Measurements from ENCODE around the gene IQCK. TPM values are rescaled to one million over a fixed set of nuclear protein-coding genes. Genes with fewer than 3 reads are reported as not detected.
"Not testable (repeated sequence)": the region's sequence is repeated elsewhere in the genome, so short reads cannot be mapped to it uniquely, and the experiment has no call there.

The IQCK gene
- polyA plus RNA-seq, 3 donors, result 5.3 to 9.2 (median 7.5) TPM

DNA sequence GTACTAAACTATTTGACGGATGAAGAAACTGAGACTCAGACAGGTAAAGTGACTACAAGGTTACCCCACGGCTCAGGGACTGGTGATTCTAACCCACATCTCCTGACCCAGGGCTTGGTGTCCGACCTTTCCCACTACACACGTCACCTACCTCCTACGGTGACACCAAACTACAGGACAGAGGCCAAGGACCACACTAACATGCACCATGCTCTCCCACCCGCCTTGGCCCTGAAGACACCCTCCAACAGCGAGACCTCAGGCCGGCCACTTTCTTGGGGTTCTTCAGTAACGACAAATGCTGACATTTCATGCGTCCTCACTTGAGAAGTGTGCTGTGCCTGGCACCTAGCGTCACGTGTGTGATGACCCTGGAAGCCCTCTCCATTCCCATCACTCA, 6.4 kb upstream of the IQCK start:
- 91 to 96% (median 92%) methylated on average over 12 of the region's 12 CpGs for WGBS, 3 donors
- no peak overlapping the region for H3K27ac ChIP-seq (ENCODE audit: low read depth, low read length)

DNA sequence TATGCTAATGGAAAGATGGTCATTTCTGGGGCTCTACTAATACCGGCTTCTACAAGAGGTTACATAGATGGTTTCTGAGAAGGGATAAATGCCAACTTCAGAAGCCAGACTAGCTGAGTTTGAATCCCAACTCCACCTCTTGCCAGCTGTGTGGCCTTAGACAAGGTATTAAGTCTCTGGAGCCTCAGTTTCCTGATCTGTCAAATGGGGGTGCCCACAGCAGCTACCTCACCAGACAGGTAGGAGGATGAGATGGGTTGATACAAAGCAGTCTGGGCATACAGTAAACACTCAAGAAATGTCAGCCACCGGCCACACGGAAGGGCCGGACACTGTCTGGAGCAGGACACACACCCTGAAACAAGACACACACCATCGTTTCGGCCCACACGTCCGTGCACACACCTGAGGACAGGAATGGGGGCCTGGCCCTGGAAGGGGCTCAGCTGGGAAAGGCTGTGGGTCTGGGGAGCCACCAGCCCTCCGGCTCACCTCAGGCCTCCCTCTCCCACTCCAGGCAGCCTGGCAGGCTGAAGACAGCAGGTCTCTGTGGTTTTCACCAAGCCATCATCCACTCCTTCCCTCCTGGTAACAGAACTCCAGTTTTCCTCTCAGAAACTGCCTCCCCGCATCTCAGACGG, 5.5 kb upstream of the IQCK start:
- 92 to 97% (median 93%) methylated on average over 11 of the region's 11 CpGs for WGBS, 3 donors
- no peak overlapping the region for H3K27ac ChIP-seq (ENCODE audit: low read depth, low read length)

DNA sequence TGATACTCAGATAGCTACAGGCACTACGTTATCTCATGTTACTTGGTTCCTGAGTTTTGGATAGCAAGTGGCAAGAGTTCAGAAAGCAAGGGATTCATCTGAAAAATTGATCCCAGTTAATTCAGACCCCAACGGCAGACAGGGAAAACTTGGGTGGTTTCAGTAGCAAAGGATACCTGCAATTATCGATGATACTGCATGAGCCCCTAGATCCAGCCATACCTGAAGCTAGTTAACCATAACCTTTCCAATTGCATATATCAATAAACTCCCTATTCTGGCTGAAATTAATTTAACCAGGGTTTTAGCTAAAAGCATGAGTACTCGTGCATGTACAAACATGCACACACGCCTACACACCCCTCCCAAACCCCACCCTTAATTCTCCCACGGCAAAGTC, 4.4 kb upstream of the IQCK start:
- no peak overlapping the region for H3K27ac ChIP-seq (ENCODE audit: low read depth, low read length)
- WGBS, 3 donors, result 91 to 93% (median 92%) methylated on average over 6 of the region's 6 CpGs

DNA sequence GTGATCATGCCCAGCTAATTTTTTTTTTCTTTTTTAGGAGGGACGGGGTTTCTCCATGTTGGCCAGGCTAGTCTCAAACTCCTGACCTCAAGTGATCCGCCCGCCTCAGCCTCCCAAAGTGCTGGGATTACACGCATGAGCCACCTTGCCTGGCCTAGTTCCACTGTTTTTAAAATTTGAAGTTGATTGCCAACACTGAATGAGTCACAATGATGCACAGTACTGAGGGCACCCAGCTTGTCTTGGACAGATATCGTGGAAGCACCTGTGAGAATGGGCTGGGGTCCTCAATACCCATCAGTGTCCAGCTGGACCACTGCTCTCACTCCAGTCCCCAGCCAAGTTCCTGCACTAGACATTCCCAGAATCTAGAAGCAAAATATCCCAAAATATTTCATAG, 2.5 kb upstream of the IQCK start:
- no peak overlapping the region for H3K27ac ChIP-seq (ENCODE audit: low read depth, low read length)
- 94 to 100% (median 94%) methylated on average over 4 to 5 of the region's 5 CpGs for WGBS, 3 donors

DNA sequence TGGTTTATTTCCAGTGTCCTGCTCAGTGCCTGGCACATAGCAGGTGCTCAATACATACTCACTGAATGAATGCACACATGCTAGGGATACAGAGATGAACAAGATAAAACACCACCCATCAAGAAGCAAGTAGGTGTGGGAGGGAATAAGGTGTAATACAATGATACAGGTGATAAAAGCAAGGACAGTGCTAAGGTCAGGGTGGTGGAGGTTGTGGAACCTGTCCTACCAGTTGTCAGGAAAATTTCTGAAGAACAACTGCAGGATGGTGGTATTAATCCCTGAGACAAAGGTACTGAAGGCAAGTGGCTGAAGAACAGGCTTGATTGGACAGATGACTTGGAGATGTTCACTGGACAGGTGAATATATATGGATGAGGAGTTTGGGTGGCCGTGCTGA, 1.9 kb upstream of the IQCK start:
- H3K27ac ChIP-seq (ENCODE audit: low read depth, low read length), result no peak overlapping the region
- 65 to 98% (median 86%) methylated on average over 1 of the region's 1 CpG for WGBS, 3 donors

DNA sequence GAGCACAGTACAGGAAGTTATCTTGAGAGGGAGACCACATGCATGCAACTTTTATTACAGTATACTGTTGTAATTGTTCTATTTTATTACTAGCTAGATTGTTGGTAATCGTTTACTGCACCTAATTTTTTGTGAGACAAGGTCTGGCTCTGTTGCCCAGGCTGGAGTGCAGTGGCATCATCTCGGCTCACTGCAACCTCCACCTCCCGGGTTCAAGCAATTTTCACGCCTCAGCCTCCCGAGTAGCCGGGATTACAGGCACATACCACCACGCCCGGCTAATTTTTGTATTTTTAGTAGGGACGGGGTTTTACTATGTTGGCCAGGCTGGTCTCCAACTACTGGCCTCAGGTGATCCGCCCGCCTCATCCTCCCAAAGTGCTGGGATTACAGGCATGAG, 1.3 kb upstream of the IQCK start:
- 39 to 59% (median 52%) methylated on average over 11 of the region's 11 CpGs for WGBS, 3 donors
- not testable (repeated sequence) for H3K27ac ChIP-seq (ENCODE audit: low read depth, low read length)

DNA sequence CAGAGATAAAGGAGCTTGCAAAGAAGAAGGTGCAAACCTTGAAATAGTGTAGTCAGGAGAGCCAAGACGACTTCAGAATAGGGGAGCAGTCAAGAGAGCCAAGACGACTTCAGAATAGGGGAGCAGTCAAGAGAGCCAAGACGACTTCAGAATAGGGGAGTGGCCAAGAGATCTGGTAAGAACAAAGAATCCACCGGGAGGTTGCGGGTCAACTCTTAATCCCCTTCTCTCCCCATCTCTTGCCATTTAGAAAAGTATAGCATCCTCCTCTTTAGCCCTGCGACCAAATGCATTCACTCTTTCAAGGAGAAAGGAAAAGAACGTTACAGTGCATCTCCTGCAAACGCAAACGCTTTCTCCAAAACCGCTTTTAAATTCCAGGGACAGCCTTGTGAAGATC, 757 bp upstream of the IQCK start:
- no peak overlapping the region for H3K27ac ChIP-seq (ENCODE audit: low read depth, low read length)
- 0% methylated on average over 10 of the region's 10 CpGs for WGBS, 3 donors

DNA sequence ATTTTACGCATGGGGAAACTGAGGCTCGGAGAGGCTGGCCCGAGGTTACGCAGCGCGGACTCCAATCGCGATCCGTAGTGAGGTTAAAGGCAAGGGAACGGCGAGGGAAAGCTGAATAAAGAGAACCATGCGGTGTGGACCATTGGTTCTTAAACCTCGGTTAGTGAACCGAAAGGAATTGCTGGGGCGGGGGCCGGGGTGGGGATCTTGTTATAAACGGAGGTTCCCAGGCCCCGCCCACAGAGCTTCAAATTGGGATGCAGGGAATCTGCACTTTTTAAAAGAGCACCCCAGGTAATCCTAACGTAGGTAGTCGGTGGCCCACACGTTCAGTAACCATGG, 524 bp downstream of the IQCK start:
- H3K27ac ChIP-seq (ENCODE audit: low read depth, low read length), result no peak overlapping the region
- 0 to 1% (median 0%) methylated on average over 21 of the region's 21 CpGs for WGBS, 3 donors

DNA sequence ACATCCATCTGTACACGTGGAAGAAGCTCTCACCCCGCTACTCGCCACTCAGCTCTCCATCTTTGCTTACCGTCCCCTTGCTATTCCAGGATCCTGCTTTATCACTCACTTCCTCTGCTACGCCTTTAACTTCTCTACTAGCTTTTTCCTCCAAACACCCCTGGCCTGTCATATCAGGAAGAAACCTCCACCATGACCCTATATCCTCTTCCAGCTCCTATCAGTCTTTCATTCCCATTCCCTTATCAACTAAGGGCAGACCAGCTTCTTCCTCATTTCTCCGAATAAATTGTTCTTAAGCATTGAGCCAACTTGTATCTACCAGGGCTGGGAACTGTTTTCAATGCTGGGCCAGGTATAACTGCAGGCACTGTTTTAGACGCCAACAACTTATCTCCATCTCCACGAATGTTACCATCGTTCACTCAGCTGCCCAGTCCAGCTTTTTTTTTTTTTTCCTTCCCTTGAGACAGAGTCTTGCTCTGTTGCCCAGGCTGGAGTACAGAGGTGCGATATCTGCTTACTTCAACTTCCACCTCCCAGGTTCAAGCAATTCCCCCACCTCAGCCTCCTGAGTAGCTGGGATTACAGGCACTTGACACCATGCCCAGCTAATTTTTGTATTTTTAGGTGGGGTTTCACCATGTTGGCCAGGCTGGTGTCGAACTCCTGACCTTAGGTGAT, 4.3 kb downstream of the IQCK start:
- 78 to 85% (median 80%) methylated on average over 11 of the region's 11 CpGs for WGBS, 3 donors

DNA sequence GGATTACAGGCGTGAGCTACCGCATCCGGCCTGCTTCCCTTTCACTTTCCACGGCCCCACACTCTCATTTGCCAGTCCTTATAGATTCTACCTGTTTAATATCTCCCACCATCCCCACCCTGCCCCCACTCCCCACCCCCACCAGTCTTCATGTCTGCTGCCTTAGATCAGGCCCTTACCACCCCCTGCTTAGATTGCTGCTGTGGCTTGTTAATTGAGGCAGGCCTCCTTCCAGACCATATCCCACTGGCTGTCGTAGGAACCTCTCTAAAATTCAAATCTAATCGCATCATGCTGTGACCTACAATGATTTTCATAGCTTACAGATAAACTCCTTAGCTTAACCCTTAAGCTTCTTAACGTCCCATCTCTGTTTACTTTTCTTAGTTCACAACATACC, 4.9 kb downstream of the IQCK start:
- H3K27ac ChIP-seq (ENCODE audit: low read depth, low read length), result no peak overlapping the region
- WGBS, 3 donors, result 83 to 90% (median 84%) methylated on average over 7 of the region's 7 CpGs

More for the DNA sequence above, 4.3 kb downstream of the IQCK start:
- H3K27ac ChIP-seq (ENCODE audit: low read depth, low read length), result no peak overlapping the region

DNA sequence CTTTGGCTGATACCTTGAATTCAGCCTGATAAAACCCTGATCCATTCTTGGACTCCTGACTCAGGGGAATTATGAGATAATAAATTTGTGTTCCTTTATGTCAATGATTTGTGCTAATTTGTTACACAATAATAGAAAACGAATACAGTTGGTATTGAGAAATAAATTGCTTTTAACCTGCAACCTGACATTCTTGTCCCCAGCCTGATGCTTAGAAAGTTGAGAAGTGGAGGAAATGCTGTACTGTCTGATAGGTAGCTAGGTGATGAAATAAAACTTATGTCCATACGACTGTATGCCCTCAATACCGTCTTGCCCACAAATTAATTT, 10.5 kb downstream of the IQCK start:
- WGBS, 3 donors, result 74 to 75% (median 75%) methylated on average over 3 of the region's 3 CpGs
- H3K27ac ChIP-seq (ENCODE audit: low read depth, low read length), result no peak overlapping the region

DNA sequence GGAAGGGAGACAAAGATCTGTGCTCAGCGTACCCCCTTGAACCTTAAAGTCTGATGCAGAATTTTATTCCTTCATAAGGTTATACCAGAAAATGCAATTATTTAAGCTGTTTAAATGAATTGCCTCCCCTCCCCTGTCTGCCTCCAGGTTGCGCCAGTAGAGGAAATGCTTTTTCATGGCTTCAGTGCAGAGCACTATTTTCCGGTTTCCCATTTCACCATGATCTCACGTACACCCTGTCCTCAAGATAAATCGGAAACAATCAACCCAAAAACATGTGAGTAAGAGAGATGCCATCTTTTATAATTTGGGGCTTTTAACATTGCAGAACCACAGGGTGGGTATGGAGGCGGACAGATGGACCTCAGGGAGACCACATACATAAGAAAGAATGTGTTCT, 15.5 kb downstream of the IQCK start:
- H3K27ac ChIP-seq (ENCODE audit: low read depth, low read length), result no peak overlapping the region
- WGBS, 3 donors, result 73 to 96% (median 79%) methylated on average over 6 of the region's 6 CpGs

DNA sequence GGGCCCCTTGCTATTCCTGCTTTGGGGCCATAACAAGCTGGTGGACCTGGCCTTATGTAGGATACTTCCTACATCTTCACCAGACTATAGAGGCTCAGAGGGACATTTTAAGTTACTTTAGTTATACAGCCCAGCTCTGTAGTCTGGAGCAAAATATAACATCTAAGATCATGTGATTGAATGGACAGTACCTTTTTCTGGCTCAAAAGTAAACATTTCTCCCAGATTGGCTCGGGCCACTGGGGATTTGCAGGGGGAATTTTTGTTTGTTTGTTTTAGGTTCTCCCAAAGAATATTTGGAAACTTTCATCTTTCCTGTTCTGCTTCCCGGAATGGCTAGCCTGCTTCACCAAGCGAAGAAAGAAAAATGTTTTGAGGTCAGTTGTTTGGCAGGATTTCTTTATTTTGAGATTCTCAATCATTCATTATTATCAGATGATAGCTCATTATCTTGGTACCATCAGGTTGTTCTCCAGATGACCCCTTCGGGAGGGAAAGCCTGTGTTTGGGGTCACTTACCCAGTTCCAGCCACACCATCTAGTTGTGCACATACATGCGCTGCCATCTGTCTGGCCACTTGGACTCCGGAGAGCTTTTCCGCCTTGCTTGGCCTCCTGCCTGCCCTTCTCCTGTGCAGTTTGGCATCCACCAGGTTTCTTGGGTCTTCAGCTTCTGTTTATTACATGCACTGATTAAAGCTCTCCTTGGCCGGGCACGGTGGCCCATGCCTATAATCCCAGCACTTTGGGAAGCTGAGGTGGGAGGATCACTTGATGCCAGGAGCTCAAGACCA, 17.2 kb downstream of the IQCK start:
- H3K27ac ChIP-seq (ENCODE audit: low read depth, low read length), result no peak overlapping the region
- WGBS, 3 donors, result 61 to 83% (median 74%) methylated on average over 9 of the region's 9 CpGs

DNA sequence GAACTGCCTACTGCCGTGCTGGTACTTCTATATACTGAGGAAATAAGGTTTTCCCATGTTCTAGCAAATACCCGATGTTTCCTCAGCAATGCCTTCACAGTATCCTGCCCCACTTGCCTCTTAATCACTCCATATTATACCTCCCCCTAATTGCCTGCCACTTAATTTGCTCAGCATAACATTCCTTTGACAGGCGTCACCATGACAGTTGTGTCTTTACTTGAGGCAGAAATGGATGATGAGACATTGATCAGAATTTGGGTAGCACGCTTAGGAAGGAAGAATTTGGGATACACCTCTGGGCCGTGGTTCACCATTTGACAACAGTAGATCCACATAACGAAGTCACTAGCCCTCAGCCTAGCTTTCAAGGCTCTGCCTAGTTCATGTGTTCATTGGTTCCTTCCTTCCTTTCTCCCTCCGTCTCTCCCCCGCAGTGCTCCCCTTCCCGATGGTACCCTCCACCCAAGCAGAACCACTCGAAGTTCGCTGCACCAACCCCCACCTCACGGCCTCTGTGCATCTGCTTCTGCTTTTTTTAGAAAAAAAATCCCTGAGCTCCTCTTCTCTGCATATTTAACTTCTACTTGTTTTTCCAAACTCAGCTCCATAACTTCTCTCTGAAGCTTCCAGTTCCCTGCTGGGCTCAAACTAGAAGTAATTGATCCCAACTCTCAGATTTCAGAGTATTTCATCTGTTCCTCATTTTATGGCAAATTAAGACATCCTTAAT, 19.4 kb downstream of the IQCK start:
- no peak overlapping the region for H3K27ac ChIP-seq (ENCODE audit: low read depth, low read length)
- 68 to 85% (median 73%) methylated on average over 12 of the region's 12 CpGs for WGBS, 3 donors

DNA sequence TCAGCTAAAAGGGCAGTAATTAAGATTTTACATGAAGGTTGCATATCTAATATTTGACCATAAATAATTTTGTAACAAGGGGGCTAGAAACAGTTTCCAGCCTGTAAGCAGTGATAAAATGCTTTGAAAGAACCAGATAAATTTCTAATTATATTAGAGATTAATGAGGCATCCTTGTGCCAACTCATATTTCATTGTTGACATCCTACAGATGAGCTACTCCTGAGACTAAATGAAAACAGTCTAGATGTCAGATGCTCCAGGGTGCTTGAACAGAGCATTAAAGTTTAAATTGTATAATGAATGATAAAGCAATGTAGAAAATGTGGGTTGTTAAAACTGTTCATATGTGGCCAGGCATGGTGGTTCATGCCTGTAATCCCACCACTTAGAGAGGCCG, 23.3 kb downstream of the IQCK start:
- WGBS, 3 donors, result 96 to 100% (median 98%) methylated on average over 1 of the region's 1 CpG
- H3K27ac ChIP-seq (ENCODE audit: low read depth, low read length), result no peak overlapping the region

DNA sequence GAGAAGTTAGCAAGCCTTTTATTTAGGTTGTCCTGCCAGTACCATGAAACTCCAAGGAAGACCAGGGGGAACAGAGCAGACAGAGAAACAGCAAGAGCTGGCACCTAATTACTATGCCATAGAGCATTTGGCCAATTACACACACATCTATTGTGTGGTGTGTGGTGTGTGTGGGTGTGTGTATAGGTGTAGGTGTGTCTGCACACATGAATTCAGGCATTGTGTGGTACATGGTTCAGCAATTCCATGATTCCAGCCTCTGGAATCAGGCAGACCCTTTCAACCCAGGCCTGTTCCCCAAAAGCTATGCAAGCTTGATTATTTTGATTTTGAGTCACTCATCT, 25.7 kb downstream of the IQCK start:
- H3K27ac ChIP-seq (ENCODE audit: low read depth, low read length), result no peak overlapping the region

DNA sequence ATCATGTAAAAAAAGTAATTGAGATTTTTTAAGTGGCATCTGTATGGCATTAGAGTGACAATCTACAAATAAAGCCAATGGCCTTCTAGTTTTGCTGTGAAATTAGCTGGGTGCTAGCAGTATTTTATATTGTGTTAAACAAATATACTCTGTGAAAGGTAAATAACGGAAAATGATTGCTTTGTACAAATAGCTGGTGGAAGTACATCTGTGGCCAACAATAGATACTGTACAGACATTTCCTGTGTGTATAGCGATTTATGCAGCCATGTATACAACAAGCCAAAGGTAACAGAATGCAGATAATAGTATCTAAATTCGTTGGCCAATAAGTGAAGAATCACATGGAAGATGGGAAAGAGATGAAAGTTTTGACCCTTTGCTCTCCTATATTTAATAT, 26.6 kb downstream of the IQCK start:
- WGBS, 3 donors, result 29 to 72% (median 67%) methylated on average over 3 of the region's 3 CpGs
- no peak overlapping the region for H3K27ac ChIP-seq (ENCODE audit: low read depth, low read length)

DNA sequence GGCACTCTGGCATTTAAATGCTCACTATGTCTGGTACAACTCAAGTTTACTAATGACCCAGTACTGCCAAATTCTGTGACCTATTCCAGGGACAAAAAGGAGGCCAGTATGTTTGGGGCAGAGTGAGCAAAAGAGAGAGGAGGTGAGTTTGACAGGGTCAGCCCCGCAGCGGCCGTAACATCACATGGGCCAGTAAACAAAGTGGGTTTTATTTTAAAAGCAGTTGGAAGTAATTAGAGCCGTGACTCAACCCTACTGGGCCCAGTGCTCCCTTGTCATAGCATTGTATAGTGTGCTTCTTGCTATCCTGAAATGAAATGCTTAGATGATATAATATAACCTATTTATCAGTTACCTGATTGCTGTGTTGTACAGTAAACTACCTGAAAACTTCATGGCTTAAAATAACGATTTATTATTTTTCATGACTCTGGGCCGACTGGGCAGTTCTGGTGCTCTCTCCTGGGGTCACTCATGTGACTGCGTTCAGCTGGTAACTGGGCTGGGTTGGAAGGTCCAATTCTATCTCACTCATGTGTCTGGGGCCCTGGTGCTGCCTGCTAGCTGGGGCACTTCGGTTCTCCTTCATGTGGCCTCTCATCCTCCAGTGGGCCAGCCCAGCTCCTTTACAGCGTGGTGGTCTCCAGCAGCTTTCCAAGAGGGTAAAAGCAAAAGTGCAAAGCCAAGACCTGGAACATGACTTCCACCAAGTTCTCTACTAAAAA, 27.4 kb downstream of the IQCK start:
- H3K27ac ChIP-seq (ENCODE audit: low read depth, low read length), result no peak overlapping the region
- WGBS, 3 donors, result 76 to 85% (median 80%) methylated on average over 9 of the region's 9 CpGs

DNA sequence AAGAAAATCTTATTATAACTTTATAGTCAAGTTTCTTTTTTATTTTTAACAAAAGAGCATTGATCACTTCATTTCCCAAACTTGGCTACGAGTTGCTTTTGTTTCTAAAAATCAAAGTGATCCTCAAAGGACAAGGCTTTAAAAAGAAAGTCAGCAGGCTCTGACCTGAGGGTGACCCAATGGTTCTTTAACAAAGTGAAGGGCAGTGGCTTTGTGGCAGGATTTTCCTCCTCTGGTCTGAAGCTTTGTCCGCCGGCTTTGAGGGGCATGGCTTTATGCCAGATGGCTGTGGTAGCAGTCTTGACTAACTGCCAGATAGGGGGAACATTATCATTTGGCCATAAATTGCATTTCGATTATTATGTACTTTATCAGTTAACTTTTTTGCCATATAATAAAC, 28.5 kb downstream of the IQCK start:
- WGBS, 3 donors, result 27 to 33% (median 28%) methylated on average over 4 of the region's 4 CpGs
- no peak overlapping the region for H3K27ac ChIP-seq (ENCODE audit: low read depth, low read length)
